ENCODE measurements around the gene DAAM2. TPM values are rescaled to one million over a fixed set of nuclear protein-coding genes. Genes with fewer than 3 reads are reported as not detected.

Gene DAAM2
- total and polyA plus RNA-seq, 2 of the 8 experiments (the other 6 are each of a cell fraction or from before 2014, with no cell fraction given) = 1.5 to 2.9 TPM

DNA sequence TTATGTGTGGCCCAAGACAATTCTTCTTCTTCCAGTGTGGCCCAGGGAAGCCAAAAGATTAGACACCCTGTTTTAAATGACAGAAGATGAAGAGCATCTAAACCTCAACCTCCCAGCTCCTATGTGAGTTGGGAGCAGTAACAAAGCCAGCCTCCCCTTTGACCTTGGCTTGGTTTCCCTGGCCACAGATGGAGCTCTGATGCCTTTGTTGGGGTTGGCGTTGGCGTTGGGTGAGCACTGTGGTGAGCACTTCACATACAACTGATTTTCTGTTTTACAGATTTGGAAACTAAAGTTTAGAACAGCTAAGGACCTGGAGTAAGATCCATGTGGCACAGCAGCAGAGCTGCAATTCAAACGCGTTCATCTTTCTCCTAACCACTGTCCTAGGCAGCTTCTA is 22.1 kb downstream of the DAAM2 start:
- Histone ChIP-seq H2AFZ (ENCODE audit: low read length) (no peak overlapping the region), H2AK5ac (ENCODE audit: low read depth, low read length) (no peak overlapping the region), H4K8ac (ENCODE audit: extremely low read depth, insufficient read depth, low read length) (no peak overlapping the region), H3K23ac (ENCODE audit: insufficient read length) (no peak overlapping the region), H2BK20ac (ENCODE audit: low read length) (no peak overlapping the region), H2BK120ac (replicated peaks; ENCODE audit: low read depth, low read length) (no peak overlapping the region), H4K20me1 (replicated peaks in 1 of 2; ENCODE audit: control insufficient read depth in 1 of 2, insufficient read depth in 2 of 2, low read length in 2 of 2) (no peaks in the 10 kb centered on the region), H3K18ac (ENCODE audit: extremely low read depth, low read length) (no peak overlapping the region), H3K56ac (replicated peaks; ENCODE audit: insufficient read length, low read depth, low read length) (no peak overlapping the region), H4K91ac (replicated peaks; ENCODE audit: insufficient read length, low read length) (no peak overlapping the region), H3K9me3 (ENCODE audit: insufficient read depth in 2 of 2, low read depth in 1 of 2, low read length in 1 of 2) (no peaks in the 10 kb centered on the region), H3K79me2 (ENCODE audit: control insufficient read depth in 1 of 2, insufficient read depth in 2 of 2, low read length in 2 of 2) (no peaks in the 10 kb centered on the region), H3K4me1 (replicated peaks in 1 of 4; ENCODE audit: control insufficient read depth in 3 of 4, insufficient read depth in 4 of 4, low read length in 3 of 4) (peaks cover 0 to 3% (median 1%) of the 10 kb centered on the region in 4 experiments; a peak in 2 of 7 replicates), H3K27me3 (replicated peaks in 1 of 4; ENCODE audit: control insufficient read depth in 3 of 4, extremely low read depth in 1 of 4, insufficient read depth in 3 of 4, low read length in 3 of 4) (no peaks in the 10 kb centered on the region), H2BK15ac (ENCODE audit: low read length) (no peak overlapping the region), H3K23me2 (ENCODE audit: low read depth, low read length) (no peaks in the 10 kb centered on the region; the same call in 1 of the 2 replicates), H3K9ac (replicated peaks in 1 of 4; ENCODE audit: extremely low read depth in 1 of 4, low read depth in 3 of 4, low read length in 3 of 4) (no peak overlapping the region), H3K27ac (ENCODE audit: low read depth, low read length) (no peak overlapping the region), H3K14ac (ENCODE audit: insufficient read length) (no peak overlapping the region), H3K4ac (replicated peaks; ENCODE audit: insufficient read length, low read depth, low read length) (no peak overlapping the region), H3K4me3 (ENCODE audit: extremely low read depth in 1 of 4, insufficient read depth in 2 of 4, low read depth in 3 of 4, low read length in 4 of 4) (no peak overlapping the region), H3K36me3 (ENCODE audit: control insufficient read depth in 2 of 4, insufficient read depth in 4 of 4, low read length in 3 of 4) (no peaks in the 10 kb centered on the region), H3K79me1 (ENCODE audit: low read depth, low read length) (no peaks in the 10 kb centered on the region), H3K4me2 (ENCODE audit: insufficient read depth in 1 of 2, low read depth in 2 of 2, low read length in 2 of 2) (no peak overlapping the region), H4K5ac (ENCODE audit: insufficient read length, low read depth, low read length) (no peak overlapping the region), H2BK12ac (ENCODE audit: low read depth, low read length) (no peak overlapping the region), H2BK5ac (ENCODE audit: low read depth, low read length) (no peak overlapping the region)
- POLR2A ChIA-PET (ENCODE audit: partially characterized antibody) = no interaction called here
- WGBS, 2 experiments (ENCODE audit: extremely low coverage in 1 of 2, insufficient coverage in 1 of 2, insufficient read length in 1 of 2, insufficient replicate concordance in 2 of 2, low coverage in 1 of 2, low lambda C conversion rate in 2 of 2, missing lambda C conversion rate in 1 of 2) = 85% methylated on average over 4 of the region's 4 CpGs; no CpG with 5 or more reads in 1 of the 2 experiments
- no peak for TF ChIP-seq CTBP2 (IDR thresholded peaks at IDR 0.05; ENCODE audit: borderline replicate concordance, insufficient read depth, insufficient read length, low read length)
- no peak for TF ChIP-seq SIX5 (IDR thresholded peaks at IDR 0.05; ENCODE audit: low read depth, low read length)
- TF ChIP-seq SIRT6 (IDR thresholded peaks at IDR 0.05; ENCODE audit: low read length) = no peak
- no peak for TF ChIP-seq KDM4A (IDR thresholded peaks at IDR 0.05; ENCODE audit: low read depth, low read length, severe bottlenecking)
- TF ChIP-seq KDM1A (IDR thresholded peaks at IDR 0.05; ENCODE audit: borderline replicate concordance, low read length) = no peak
- no peak for TF ChIP-seq TAF1 (IDR thresholded peaks at IDR 0.05; ENCODE audit: low read depth, low read length)
- TF ChIP-seq, protein P1, sequence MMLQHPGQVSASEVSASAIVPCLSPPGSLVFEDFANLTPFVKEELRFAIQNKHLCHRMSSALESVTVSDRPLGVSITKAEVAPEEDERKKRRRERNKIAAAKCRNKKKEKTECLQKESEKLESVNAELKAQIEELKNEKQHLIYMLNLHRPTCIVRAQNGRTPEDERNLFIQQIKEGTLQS (IDR thresholded peaks at IDR 0.05; ENCODE audit: insufficient read depth, low read depth, low read length) = no peak
- TF ChIP-seq SP1 (IDR thresholded peaks at IDR 0.05; ENCODE audit: low read depth, low read length) = no peak
- no peak for TF ChIP-seq SUZ12 (IDR thresholded peaks at IDR 0.05; ENCODE audit: low read length)
- no peak for TF ChIP-seq ZNF274 (IDR thresholded peaks at IDR 0.05; ENCODE audit: borderline replicate concordance, extremely low read depth, low read length)
- TF ChIP-seq POU5F1 (IDR thresholded peaks at IDR 0.05; ENCODE audit: low read depth, low read length) = no peak
- no peak for TF ChIP-seq CBX8 (IDR thresholded peaks at IDR 0.05; ENCODE audit: borderline replicate concordance, low read depth, low read length)
- no peak for TF ChIP-seq RBBP5 (IDR thresholded peaks at IDR 0.05; ENCODE audit: borderline replicate concordance, low read depth, low read length)
- no peak for TF ChIP-seq CHD2 (IDR thresholded peaks at IDR 0.05; ENCODE audit: low read length)
- no peak for TF ChIP-seq TEAD4 (IDR thresholded peaks at IDR 0.05; ENCODE audit: low read depth, low read length)
- FAIRE-seq (no peak), DNase-seq (ENCODE audit: low read depth in 1 of 2, low spot score in 2 of 2) (no peak)
- CTCF ChIA-PET (ENCODE audit: partially characterized antibody) = interaction anchor here (0.8 to 3.4 kb wide), 8 partner anchors 11 to 452 kb away, joined by 3 to 16 read pairs (median 5); partner anchors contain the start of gene DAAM2
